GM12872 (cell line): ENCODE results near the gene TELO2.

ENCODE experiments used
- CTCF ChIP-seq: IDR thresholded peaks from 3 replicates; pipeline ENCODE4 v1.5.1; 2011; ENCODE audit warnings: low read depth, mild to moderate bottlenecking, low read length, moderate library complexity; ENCODE audit not compliant: insufficient read depth

TELO2 gene

GRCh38 chr16:1492923-1493745 lies at the start of gene TELO2:
Gene TELO2 (plus strand): TSS chr16:1493360. CDS start chr16:1494282, 922 bp downstream.
- TF ChIP-seq CTCF = no peak

- TF ChIP-seq CTCF = no peak
Observed at GRCh38 chr16:1443403-1443973, 49.7 kb upstream of the TELO2 start.

- no peak for TF ChIP-seq CTCF
Observed at GRCh38 chr16:1443980-1444729, 49.0 kb upstream of the TELO2 start, which contains the start of gene CCDC154. Gene CCDC154 (minus strand): TSS chr16:1444556. CDS start chr16:1444322, 234 bp downstream.

GRCh38 chr16:1444730-1445517 lies 48.2 kb upstream of the TELO2 start:
- TF ChIP-seq CTCF = no peak

GRCh38 chr16:1445518-1446203 lies 47.5 kb upstream of the TELO2 start:
- TF ChIP-seq CTCF = no peak

- TF ChIP-seq CTCF = no peak
Observed at GRCh38 chr16:1446296-1447080, 46.7 kb upstream of the TELO2 start.
